ENCODE results near the gene UBE2O. TPM values are rescaled to one million over a fixed set of nuclear protein-coding genes. Genes with fewer than 3 reads are reported as not detected.

The UBE2O gene
- total RNA-seq, 1 experiment from 2014 or later, result 52.6 TPM

DNA sequence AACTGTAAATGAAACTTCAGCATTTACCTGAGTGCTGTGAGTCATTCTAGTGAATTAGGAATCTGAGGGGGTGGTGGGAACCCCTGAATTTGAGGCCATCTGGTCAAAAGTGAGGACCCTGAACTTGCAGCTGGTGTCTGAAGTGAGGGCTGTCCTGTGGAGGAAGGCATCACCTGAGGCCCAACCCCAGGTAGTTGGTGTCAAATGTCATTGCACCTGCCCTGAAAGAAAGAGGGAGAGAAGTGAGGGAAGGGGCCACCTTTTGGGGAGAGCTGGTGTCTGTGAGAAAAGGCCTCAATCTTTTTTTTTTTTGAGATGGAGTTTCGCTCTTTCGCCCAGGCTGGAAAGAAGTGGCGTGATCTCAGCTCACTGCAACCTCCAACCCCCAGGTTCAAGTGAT is 86.7 kb downstream of the UBE2O start:
- H4K5ac ChIP-seq (ENCODE audit: insufficient read length, low read depth, low read length), result no peak overlapping the region
- H4K91ac ChIP-seq (ENCODE audit: insufficient read length, low read depth, low read length), result no peak overlapping the region
- no peak overlapping the region for H2BK20ac ChIP-seq (ENCODE audit: low read depth, low read length, poor library complexity, severe bottlenecking)
- DNase-seq, result peak; percentile 60
- H2AK5ac ChIP-seq (ENCODE audit: insufficient read length, low read length), result no peak overlapping the region
- H3K4ac ChIP-seq (ENCODE audit: low read depth, low read length), result no peak overlapping the region; the same call in 1 of the 2 replicates
- H3K9me3 ChIP-seq (ENCODE audit: control insufficient read depth, low read depth, low read length), result no peaks in the 10 kb centered on the region
- no peak overlapping the region for H3K4me2 ChIP-seq (ENCODE audit: insufficient read depth, insufficient read length, low read length)
- Mint-ChIP-seq H3K9me3 (no peaks in the 10 kb centered on the region; a peak in 1 of 5 replicates), H3K4me1 (peaks cover 20 to 37% of the 10 kb centered on the region in 2 experiments), H3K4me3 (no peak overlapping the region), H3K36me3 (ENCODE audit: insufficient read depth in 1 of 3, low read depth in 3 of 3) (no peaks in the 10 kb centered on the region), H3K27me3 (ENCODE audit: low read depth) (no peaks in the 10 kb centered on the region; the same call in none of the 2 replicates), H3K27ac (peak overlapping the region in 2 of 3 experiments; percentile 41 to 62; a peak in 3 of 7 replicates)
- peaks cover 5% of the 10 kb centered on the region; the same call in 1 of the 2 replicates for H3K4me1 ChIP-seq (ENCODE audit: insufficient read depth, low read length)
- H3K23ac ChIP-seq (ENCODE audit: insufficient read length, low read depth, low read length), result no peak overlapping the region
- H3K14ac ChIP-seq (ENCODE audit: insufficient read depth, low read length), result no peak overlapping the region
- H3K23me2 ChIP-seq (ENCODE audit: insufficient read length, low read depth, low read length, poor library complexity, severe bottlenecking), result no peaks in the 10 kb centered on the region
- WGBS (ENCODE audit: extremely low coverage, insufficient read length, low lambda C conversion rate), result no CpG with 5 or more reads among the region's 3 CpGs
- no peaks in the 10 kb centered on the region for H3K27me3 ChIP-seq (ENCODE audit: insufficient read depth, low read length)
- H3T11ph ChIP-seq (ENCODE audit: low read length), result no peak overlapping the region
- H3K79me1 ChIP-seq (ENCODE audit: insufficient read depth, low read depth, low read length, poor library complexity, severe bottlenecking), result no peaks in the 10 kb centered on the region
- no peak overlapping the region for H2BK15ac ChIP-seq (ENCODE audit: low read depth, low read length)
- no peak overlapping the region for H2BK5ac ChIP-seq (ENCODE audit: insufficient read length, low read length)
- H3K56ac ChIP-seq (ENCODE audit: insufficient read length, low read depth, low read length), result no peak overlapping the region
- H3K79me2 ChIP-seq (ENCODE audit: insufficient read depth, low read length), result no peaks in the 10 kb centered on the region
- H4K8ac ChIP-seq (replicated peaks; ENCODE audit: insufficient read length, low read depth, low read length), result no peak overlapping the region
- no peaks in the 10 kb centered on the region for H4K20me1 ChIP-seq (ENCODE audit: control insufficient read depth, insufficient read depth, insufficient read length)
- H2AFZ ChIP-seq (ENCODE audit: low read length), result no peak overlapping the region
- H3K9ac ChIP-seq (ENCODE audit: extremely low read depth, insufficient read length, low read length), result no peak overlapping the region
- no peak overlapping the region for H2BK12ac ChIP-seq (ENCODE audit: insufficient read length, low read depth, low read length)
- no peak overlapping the region for H3K27ac ChIP-seq (ENCODE audit: insufficient read length, low read depth, low read length)
- no peak overlapping the region for H3K18ac ChIP-seq (ENCODE audit: insufficient read length, low read depth, low read length)
- H2BK120ac ChIP-seq (ENCODE audit: low read depth, low read length, poor library complexity, severe bottlenecking), result no peak overlapping the region
- TF ChIP-seq, protein P1, sequence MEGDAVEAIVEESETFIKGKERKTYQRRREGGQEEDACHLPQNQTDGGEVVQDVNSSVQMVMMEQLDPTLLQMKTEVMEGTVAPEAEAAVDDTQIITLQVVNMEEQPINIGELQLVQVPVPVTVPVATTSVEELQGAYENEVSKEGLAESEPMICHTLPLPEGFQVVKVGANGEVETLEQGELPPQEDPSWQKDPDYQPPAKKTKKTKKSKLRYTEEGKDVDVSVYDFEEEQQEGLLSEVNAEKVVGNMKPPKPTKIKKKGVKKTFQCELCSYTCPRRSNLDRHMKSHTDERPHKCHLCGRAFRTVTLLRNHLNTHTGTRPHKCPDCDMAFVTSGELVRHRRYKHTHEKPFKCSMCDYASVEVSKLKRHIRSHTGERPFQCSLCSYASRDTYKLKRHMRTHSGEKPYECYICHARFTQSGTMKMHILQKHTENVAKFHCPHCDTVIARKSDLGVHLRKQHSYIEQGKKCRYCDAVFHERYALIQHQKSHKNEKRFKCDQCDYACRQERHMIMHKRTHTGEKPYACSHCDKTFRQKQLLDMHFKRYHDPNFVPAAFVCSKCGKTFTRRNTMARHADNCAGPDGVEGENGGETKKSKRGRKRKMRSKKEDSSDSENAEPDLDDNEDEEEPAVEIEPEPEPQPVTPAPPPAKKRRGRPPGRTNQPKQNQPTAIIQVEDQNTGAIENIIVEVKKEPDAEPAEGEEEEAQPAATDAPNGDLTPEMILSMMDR (conservative IDR thresholded peaks at IDR 0.05), result no peak
